Stimulated activated CD4-positive, alpha-beta T cell treated with anti-CD3 and anti-CD28 coated beads, Interleukin-15, amount 100 ng/mL, for 1 hour (primary cell): ENCODE results near the gene USP22.

Source experiments
- DNase-seq, 2 donors: peaks; one replicate each; pipeline ENCODE4 v3.0.0-alpha.2; 2020; ENCODE audit warnings: low read depth in 1 of 2, low spot score in 1 of 2

The USP22 gene

DNA sequence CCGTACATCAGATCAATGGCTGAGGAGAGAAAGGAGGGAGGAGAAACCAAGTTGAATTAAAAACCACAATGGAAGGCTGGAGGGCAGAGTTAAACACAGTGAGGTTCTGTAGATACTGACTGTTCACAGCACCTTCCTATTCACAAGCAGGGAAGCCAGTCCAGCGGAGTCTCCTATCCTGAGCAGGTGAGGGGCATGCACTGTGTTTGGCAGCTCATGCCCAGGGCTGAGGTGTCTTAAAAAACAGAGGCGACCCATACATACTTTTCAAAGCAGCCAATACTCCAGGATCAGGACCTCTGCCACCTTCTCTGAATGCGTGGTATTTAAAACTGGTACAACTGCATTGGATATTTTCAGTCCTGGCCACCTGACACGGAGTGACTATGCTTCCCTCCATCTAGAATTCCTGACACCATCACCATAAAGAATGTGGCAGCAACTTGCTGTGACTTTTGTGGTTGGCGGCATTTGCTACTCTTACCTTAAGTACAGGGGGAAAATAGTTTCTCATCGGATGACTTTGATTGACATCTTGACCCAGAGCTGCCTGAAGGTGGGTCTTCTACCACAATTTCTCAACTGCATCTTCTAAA is 21.5 kb downstream of the USP22 start:
- no peak for DNase-seq

- DNase-seq = no peak
Measured at GRCh38 chr17:21020622-21021021, 22.2 kb downstream of the USP22 start.

GRCh38 chr17:21019976-21020586 is 22.7 kb downstream of the USP22 start:
- DNase-seq = no peak

DNA sequence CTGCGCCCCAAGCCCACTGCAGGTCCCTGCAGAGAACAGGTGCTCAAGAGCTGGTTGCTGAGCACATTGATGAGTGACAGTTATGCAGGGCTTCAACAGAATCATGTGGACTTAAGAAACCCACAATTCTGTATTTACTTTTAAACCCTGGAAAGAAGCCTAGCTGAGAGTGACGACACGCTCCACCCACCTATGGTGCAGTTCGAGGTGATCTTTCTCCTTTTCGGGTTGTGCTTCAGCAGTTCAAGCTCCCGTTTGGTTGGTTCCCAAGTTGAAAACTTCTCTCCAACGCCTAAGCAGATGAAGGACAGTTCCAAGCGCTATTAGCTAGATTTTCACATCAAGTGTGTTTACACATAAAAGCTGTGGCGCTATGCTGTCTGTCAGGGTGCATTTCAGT is 23.9 kb downstream of the USP22 start:
- DNase-seq = no peak

GRCh38 chr17:21017861-21018260 is 24.9 kb downstream of the USP22 start:
- DNase-seq = no peak

DNA sequence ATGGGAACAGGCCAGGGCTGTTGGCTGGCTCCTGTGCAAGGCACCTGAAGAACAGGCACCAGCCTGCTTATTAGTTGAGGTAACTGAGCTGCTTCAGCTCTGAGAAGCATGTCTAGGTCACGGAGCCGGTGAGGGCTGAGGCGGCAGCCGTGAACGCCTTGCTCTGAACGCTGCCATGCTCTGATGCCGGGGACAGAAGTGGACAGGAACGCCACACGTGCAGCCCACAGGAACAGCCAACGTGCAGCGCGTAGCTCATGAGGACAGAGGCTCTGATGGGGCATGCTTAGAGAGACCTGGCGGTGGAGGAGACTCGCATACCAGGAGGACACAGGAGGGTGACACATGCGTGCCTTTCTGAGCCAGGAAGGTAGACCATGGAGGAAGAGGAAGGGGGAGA is 25.6 kb downstream of the USP22 start:
- DNase-seq = no peak

- no peak for DNase-seq
Measured at GRCh38 chr17:21016826-21017225, 26.0 kb downstream of the USP22 start.

GRCh38 chr17:21015564-21015963 is 27.2 kb downstream of the USP22 start:
- DNase-seq = no peak

- DNase-seq = no peak
Measured at GRCh38 chr17:21014498-21014897, 28.3 kb downstream of the USP22 start.

DNA sequence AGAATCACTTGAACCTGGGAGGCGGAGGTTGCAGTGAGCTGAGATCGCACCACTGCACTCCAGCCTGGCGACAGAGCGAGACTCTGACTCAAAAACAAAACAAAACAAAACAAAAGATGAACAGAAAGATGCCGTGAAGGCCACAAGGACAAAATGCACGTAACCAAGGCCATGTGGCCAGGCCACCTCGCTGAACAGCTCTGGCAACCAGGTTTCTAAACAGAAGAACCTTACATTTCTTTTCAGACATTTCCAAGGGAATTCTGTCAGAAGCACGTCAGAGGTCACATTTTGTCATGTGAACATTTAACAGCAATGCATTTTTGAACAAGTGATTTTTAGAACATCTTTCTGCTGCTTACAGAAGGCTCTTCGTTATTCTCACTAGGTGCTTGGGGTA is 28.8 kb downstream of the USP22 start:
- DNase-seq = no peak

DNA sequence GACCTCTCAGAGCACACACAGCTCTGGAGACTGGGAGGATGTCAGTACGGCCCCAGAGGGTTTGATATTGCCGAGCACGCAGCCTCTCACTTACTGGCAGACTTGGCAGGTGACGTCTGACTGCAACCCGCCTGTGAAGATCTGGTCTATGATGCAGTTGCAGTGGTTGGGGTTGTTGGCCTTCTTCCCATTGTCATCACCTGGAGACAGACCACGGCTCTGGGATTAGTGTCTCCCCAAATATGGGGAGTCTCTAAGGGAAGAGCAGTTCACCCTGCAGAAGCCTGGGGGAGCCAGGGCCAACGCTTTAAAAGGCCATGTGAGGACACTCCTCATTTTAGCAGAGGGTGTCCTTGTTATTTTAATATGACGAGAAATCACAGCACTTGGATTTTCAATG is 30.1 kb downstream of the USP22 start:
- no peak for DNase-seq

DNA sequence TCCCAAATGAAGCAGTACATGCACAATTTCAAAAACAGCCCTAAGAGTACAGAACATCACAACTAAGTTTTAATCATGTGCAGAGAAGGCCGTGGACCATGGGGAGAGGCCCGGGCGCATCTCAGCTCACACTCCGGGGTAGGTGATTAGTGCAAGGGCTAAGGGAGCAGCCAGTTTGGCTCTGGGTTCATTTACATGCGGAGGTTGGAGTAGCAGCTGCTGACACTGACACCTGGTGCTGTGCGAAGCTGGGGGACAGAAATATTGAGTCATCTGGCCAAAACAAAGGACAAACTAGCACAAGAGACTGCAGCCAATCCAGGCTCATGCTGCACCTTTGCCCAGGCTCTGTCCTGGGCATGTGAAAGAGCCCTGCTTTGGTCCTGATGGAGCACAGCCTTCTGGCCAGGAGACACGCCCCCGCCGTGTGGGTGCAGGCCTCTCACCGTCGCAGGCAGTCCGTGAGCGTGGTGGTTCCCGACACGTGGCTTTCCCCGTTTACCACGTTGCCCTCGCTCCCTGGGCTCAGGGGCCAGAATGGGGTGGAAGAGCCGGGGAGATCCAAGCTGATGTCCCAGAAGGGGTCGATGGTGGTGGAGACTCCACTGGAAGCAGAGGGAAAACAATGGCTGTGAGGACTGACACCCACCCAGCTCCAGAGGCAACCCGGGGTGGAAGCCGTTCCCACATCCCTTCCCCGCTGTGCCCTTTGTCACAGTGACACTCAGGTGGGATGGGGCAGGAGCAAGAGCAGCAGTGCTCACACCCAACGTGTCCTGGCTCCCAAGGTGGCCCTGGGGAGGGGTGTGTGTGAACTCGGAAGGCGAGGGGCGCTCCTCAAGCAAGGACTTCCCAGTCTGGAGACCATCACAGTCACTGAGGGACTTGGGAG is 31.9 kb downstream of the USP22 start:
- no peak for DNase-seq

- DNase-seq = no peak
Measured at GRCh38 chr17:21008992-21009671, 33.7 kb downstream of the USP22 start.

GRCh38 chr17:21008160-21008915 is 34.5 kb downstream of the USP22 start:
- no peak for DNase-seq

DNA sequence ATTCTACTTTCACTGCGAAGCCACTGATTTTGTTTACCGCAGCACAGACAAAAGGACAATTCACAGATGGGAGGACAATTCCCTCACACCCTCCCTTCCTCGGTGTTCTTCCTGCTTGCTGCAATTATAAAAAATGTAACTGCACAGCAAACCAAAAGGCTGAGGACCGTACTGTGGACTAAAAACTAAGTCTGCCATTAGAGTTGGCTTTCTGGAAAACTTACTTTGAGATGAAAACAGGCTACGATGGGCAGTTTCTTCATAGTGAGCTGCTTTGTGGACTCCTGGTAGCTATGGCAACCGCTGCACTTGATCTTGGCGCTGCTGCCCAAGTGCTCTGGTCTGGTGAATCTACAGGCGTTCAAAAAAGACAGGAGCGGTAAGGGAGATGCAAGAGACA is 35.2 kb downstream of the USP22 start:
- no peak for DNase-seq

- DNase-seq = no peak
Measured at GRCh38 chr17:21005803-21006202, 37.0 kb downstream of the USP22 start.

GRCh38 chr17:21005367-21005766 is 37.4 kb downstream of the USP22 start:
- DNase-seq = no peak

DNA sequence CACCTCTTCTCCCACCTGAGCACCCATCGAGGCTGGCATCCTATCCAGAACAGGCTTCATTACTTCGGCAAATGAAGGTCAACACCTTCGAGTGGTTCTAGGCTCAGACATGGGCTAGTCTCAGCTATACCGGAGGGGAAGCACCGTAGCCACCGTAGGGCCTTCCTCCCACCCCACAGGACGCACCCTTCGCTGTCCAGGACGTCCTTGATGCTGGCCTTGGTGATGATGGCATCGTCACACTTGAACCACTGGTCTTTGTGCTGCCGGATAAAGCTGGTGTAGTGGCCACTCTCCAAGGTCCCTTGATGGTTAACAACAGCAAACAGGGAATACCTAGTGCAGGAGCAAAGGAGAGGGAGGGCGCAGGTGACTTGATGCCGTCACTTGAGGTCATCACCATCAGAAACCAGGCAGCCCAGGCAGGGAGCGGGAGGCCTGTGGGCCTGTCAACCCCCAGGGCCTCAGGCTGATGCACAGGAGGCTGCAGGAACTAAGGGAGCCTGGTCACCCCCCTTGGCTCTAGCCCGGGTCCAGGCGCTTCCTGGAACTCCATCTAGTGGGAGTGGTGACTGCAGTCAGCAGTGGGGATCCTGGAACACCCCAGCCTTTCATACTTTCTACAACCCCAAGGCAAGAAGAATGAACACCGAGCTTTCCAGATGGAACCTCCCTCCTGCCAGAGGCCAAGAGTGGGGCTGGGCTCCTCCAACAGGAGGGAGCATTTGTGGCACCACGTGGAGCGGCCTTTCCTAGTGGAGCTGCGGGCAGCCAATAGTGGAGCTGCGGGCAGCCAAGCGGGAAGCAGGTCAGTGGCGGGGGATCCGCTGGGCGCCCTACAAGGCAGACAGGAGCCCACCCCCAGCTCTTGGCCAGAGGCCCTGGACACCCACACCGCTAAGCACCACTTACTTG is 38.5 kb downstream of the USP22 start:
- no peak for DNase-seq

- no peak for DNase-seq
Measured at GRCh38 chr17:21003007-21003621, 39.7 kb downstream of the USP22 start.
